ENCODE measurements around the gene WDR36. TPM values are rescaled to one million over a fixed set of nuclear protein-coding genes. Genes with fewer than 3 reads are reported as not detected.

WDR36 gene
- total and polyA plus RNA-seq, 9 of the 15 experiments (the other 6 are each of a cell fraction or from before 2014, with no cell fraction given): 25.7 to 68.0 (median 41.5) TPM

DNA sequence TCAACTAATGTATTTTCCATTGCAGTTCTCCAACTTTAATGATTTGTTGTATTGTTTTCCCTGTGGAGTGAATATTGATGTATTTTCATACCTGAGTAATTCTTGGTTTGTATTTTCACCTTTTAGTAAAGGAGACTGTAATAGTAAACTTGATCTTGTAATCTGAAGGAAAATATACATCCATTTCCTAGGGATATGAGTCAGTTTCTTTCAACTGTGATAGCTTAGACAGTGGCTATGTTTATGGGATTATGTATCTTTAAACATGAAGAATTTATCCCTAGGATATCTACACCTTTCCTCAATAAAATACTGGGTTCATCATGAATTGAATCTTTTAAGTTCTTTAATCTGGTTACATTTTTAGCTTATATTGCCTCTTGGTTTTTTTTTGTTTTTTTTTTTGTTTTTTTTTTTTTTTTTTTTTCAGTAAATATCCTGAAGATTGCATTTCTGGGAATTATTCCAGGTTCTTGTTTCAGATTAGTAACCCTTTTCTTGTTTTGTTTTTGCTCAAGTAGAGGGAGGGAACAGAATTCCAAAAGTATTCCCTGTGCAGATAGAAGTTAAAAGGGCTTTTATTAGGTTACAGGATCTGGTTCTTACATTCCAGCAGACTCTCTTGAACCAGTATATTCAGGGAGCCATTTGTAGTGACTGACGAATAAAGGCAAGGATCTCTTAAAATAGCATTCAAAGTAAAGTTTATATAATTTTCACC lies 7.1 kb downstream of the WDR36 start (continued):
- TF ChIP-seq, protein P1, sequence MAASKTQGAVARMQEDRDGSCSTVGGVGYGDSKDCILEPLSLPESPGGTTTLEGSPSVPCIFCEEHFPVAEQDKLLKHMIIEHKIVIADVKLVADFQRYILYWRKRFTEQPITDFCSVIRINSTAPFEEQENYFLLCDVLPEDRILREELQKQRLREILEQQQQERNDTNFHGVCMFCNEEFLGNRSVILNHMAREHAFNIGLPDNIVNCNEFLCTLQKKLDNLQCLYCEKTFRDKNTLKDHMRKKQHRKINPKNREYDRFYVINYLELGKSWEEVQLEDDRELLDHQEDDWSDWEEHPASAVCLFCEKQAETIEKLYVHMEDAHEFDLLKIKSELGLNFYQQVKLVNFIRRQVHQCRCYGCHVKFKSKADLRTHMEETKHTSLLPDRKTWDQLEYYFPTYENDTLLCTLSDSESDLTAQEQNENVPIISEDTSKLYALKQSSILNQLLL (CRISPR knock-in tag; IDR thresholded peaks at IDR 0.05; ENCODE audit: borderline replicate concordance): no peak
- no peak for TF ChIP-seq SMARCA4 (IDR thresholded peaks at IDR 0.05)

DNA sequence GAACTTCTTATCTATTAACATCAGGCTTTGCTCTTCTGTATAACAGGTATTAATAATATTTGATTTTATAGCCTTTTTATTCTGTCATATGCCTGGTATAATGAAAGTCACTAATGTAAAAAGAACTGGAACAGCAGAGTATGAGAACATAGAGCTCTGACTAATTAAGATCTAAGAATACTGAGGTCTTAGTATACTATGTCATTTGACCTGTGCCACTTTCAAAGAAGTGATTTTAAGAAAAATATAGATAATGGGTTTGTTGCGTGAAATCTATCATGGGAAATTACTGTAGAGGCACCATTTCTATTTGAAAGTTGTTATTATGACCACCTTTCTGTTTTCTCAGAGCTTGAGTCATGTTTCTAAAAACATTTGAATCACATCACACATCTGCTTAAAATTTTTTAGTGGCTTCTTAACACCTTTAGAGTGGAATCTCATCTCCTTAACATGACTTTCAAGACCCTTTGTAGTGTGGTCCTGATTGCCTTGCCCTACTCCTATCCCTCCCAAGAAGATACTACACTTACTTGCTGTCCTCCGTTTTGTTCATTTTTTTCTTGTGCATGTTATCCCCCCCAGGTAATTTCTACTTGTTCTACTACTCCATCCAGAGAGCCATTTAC lies 14.3 kb downstream of the WDR36 start:
- WGBS (ENCODE audit: insufficient coverage, low coverage, missing lambda C conversion rate): 96% methylated on average over 2 of the region's 2 CpGs
- BruUV-seq (replicated peaks): no TSS peak
- Histone ChIP-seq H3K9ac (ENCODE audit: insufficient read depth in 1 of 2, low read depth in 2 of 2, low read length in 2 of 2) (no peak overlapping the region), H2AFZ (ENCODE audit: low read depth, low read length) (no peak overlapping the region), H3K79me2 (ENCODE audit: control insufficient read depth, insufficient read depth, low read length) (peaks cover 2% of the 10 kb centered on the region; the same call in 1 of the 3 replicates), H3K9me1 (ENCODE audit: control insufficient read depth, insufficient read depth, low read length) (no peaks in the 10 kb centered on the region), H3K36me3 (ENCODE audit: control insufficient read depth, insufficient read depth, low read length) (peaks cover 98% of the 10 kb centered on the region), H3K4me3 (no peak overlapping the region), H3K4me2 (ENCODE audit: insufficient read depth, low read length) (no peak overlapping the region), H3K4me1 (replicated peaks in 1 of 2; ENCODE audit: control insufficient read depth in 2 of 2, insufficient read depth in 2 of 2, low read length in 2 of 2) (no peaks in the 10 kb centered on the region), H3K9me3 (replicated peaks; ENCODE audit: control insufficient read depth, insufficient read depth, low read depth, low read length) (no peaks in the 10 kb centered on the region), H3K27me3 (ENCODE audit: control insufficient read depth in 2 of 2, insufficient read depth in 2 of 2, low read length in 2 of 2) (no peaks in the 10 kb centered on the region), H3K27ac (ENCODE audit: extremely low read depth, low read depth, low read length) (no peak overlapping the region), H4K20me1 (replicated peaks; ENCODE audit: control insufficient read depth, insufficient read depth, low read length) (no peaks in the 10 kb centered on the region)
- CTCF ChIA-PET (ENCODE audit: low intra/inter-chr PET ratio): no interaction called here
- TF ChIP-seq ZNF79 (CRISPR knock-in tag; IDR thresholded peaks at IDR 0.05; ENCODE audit: low read depth) (no peak), SNRNP70 (optimal IDR thresholded peaks at IDR 0.05; ENCODE audit: low read depth, low read length) (no peak)
- no peak for ATAC-seq
- POLR2A ChIA-PET: interaction anchor here (1.6 kb wide), 1 partner anchor 13 kb away, joined by 4 read pairs; no protein-coding TSS in a partner anchor
- FAIRE-seq: no peak
- intact Hi-C loops (cut with micrococcal nuclease): loop anchor here (2.0 kb wide), 1 partner anchor 18 kb away; no protein-coding TSS in a partner anchor
- in situ Hi-C loops (cut with MboI): loop anchor here (25.0 kb wide), 1 partner anchor 369 kb away; the partner anchor contains the start of genes SLC25A46 and TMEM232
- DNase-seq (ENCODE audit: extremely low read depth in 1 of 4, low spot score in 3 of 4): no peak
